Measurements from ENCODE around the gene HOXA10. TPM values are rescaled to one million over a fixed set of nuclear protein-coding genes. Genes with fewer than 3 reads are reported as not detected.

HOXA10 gene
- total and polyA plus RNA-seq, 11 donors: 0.06 to 0.36 (median 0.18) TPM; not detected in 8

- H3K9me3 ChIP-seq: no peaks in the 10 kb centered on the region
- H3K36me3 ChIP-seq: no peaks in the 10 kb centered on the region
- intact Hi-C loops (cut with DNase I): no loop called here
- peak overlapping the region in 1 of 12 donors; percentile 91 for H3K27ac ChIP-seq
- ATAC-seq (peak in 1 of 4 donors; percentile 35), DNase-seq (peak in 1 of 5 donors; percentile 63)
- peaks cover 86 to 100% (median 100%) of the 10 kb centered on the region in 9 donors for H3K27me3 ChIP-seq
- H3K4me1 ChIP-seq: peaks cover 4 to 63% (median 37%) of the 10 kb centered on the region in 12 donors
- TF ChIP-seq, protein P1, sequence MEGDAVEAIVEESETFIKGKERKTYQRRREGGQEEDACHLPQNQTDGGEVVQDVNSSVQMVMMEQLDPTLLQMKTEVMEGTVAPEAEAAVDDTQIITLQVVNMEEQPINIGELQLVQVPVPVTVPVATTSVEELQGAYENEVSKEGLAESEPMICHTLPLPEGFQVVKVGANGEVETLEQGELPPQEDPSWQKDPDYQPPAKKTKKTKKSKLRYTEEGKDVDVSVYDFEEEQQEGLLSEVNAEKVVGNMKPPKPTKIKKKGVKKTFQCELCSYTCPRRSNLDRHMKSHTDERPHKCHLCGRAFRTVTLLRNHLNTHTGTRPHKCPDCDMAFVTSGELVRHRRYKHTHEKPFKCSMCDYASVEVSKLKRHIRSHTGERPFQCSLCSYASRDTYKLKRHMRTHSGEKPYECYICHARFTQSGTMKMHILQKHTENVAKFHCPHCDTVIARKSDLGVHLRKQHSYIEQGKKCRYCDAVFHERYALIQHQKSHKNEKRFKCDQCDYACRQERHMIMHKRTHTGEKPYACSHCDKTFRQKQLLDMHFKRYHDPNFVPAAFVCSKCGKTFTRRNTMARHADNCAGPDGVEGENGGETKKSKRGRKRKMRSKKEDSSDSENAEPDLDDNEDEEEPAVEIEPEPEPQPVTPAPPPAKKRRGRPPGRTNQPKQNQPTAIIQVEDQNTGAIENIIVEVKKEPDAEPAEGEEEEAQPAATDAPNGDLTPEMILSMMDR (IDR thresholded peaks at IDR 0.05): no peak
- TF ChIP-seq POLR2A (IDR thresholded peaks at IDR 0.05): no peak
- H3K4me3 ChIP-seq: peak overlapping the region in 10 of 12 donors; percentile 1 to 44 (median 19)
- WGBS, 4 donors: 3 to 5% (median 5%) methylated on average over 42 to 49 of the region's 49 CpGs
Measured at GRCh38 chr7:27188386-27189294, 14.5 kb upstream of the HOXA10 start.

DNA sequence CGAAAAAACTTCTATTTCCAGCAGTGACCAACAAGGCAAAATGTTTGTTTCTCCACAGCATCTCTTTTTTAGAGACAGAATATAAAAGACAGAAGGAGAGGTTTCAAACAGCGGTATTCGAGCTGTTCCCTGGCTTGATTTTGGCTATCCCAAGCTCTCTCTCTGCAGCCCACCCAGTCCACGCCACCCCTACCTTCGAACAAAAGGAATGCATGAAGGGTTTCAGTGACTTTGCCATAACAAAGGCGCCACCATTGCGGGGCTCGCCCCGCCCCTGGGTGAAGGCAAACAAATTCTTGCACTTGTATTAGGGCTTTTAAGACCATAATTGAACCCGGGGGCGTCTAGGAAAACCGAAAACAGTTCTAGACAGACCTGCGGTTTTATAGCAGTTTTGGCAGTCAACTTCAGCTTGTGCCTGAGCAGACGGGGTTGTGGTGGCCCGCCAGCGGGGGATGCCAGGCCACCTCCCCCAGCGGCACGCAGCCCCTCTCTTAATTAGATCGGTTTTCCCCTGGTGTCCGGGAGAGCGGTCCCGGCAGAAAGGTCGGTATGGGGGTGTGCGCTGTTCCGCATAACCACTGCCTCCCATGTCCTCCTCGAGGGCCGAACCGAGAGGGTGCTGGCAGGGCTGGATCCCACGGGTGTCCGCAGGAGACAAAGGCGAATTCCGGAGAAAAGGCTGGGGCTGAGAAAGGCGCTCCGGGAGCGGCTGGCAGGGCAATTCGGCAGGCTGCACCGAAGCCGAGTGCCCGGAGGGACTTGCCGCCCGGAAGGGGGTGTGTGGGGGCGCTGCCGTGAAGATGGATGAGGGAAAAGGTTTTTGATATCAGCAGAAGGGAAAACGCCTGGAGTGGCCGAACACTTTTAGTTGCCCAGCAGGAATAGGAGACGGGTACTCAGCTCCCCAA is 13.6 kb upstream of the HOXA10 start:
- ATAC-seq: no peak
- H3K27ac ChIP-seq: peak overlapping the region in 1 of 12 donors; percentile 91
- peaks cover 4 to 63% (median 34%) of the 10 kb centered on the region in 12 donors for H3K4me1 ChIP-seq
- intact Hi-C loops (cut with DNase I): no loop called here
- TF ChIP-seq, protein P1 (IDR thresholded peaks at IDR 0.05): no peak
- TF ChIP-seq POLR2A (IDR thresholded peaks at IDR 0.05): no peak
- DNase-seq: peak in 1 of 5 donors; percentile 40
- WGBS, 4 donors: 3 to 7% (median 6%) methylated on average over 32 to 46 of the region's 46 CpGs
- no peaks in the 10 kb centered on the region for H3K9me3 ChIP-seq
- H3K4me3 ChIP-seq: peak overlapping the region in 3 of 12 donors; percentile 1 to 44 (median 1)
- H3K27me3 ChIP-seq: peaks cover 86 to 100% (median 100%) of the 10 kb centered on the region in 9 donors
- no peaks in the 10 kb centered on the region for H3K36me3 ChIP-seq

- H3K27ac ChIP-seq: peak overlapping the region in 1 of 12 donors; percentile 91
- peaks cover 4 to 56% (median 33%) of the 10 kb centered on the region in 12 donors for H3K4me1 ChIP-seq
- DNase-seq (no peak), ATAC-seq (no peak)
- intact Hi-C loops (cut with DNase I): no loop called here
- no peak for TF ChIP-seq POLR2A (IDR thresholded peaks at IDR 0.05)
- TF ChIP-seq, protein P1 (IDR thresholded peaks at IDR 0.05): no peak
- no peaks in the 10 kb centered on the region for H3K36me3 ChIP-seq
- no peak overlapping the region for H3K4me3 ChIP-seq
- H3K9me3 ChIP-seq: no peaks in the 10 kb centered on the region
- H3K27me3 ChIP-seq: peaks cover 84 to 100% (median 100%) of the 10 kb centered on the region in 9 donors
- 22 to 39% (median 34%) methylated on average over 4 of the region's 4 CpGs for WGBS, 4 donors
Measured at GRCh38 chr7:27186668-27187474, 12.8 kb upstream of the HOXA10 start.

All from heart left ventricle (tissue), 16 donors.